K562 (cell line): ENCODE results near the gene MYPN. TPM values are rescaled to one million over a fixed set of nuclear protein-coding genes. Genes with fewer than 3 reads are reported as not detected.

Experiments used
- NRF1 ChIP-seq, 2 experiments: fragments of 450-650 bp; IDR thresholded peaks in 1 of 2; conservative IDR thresholded peaks in 1 of 2; 2 replicates each; pipeline ENCODE4 v1.6.1; 2014; ENCODE audit warnings: mild to moderate bottlenecking in 2 of 2
- ZNF551 ChIP-seq: fragments of 250-450 bp; sonication (Bioruptor Pico); IDR thresholded peaks from 2 replicates; pipeline ENCODE4 v1.5.0; 2021; ENCODE audit warnings: mild to moderate bottlenecking, moderate library complexity
- polyA plus RNA-seq, 8 experiments: library from polyadenylated mRNA; depleted of rRNA in 4 of 8; stranded (reverse) in 5 of 8; unstranded in 3 of 8; fragments of >200 nt; fragmentation: Nextera tagmentation in 2 of 8; fragmentation: Illumina TruSeq in 1 of 8; extraction: Ambion mirVana in 2 of 8; extraction: Trizol in 1 of 8; gene quantifications; 2 replicates each; pipeline versions ENCODE4 v1.2.1 to v1.2.3, GENCODE V29; 2011 to 2014; ENCODE audit warnings: inconsistent platforms in 1 of 8, missing spikeins in 1 of 8
- total RNA-seq, 7 experiments: library from RNA; depleted of rRNA in 6 of 7; stranded (reverse); fragments of >200 nt in 6 of 7; fragmentation: Illumina TruSeq in 2 of 7; extraction: Trizol in 2 of 7; gene quantifications; 2 replicates each; pipeline versions ENCODE4 v1.2.1 to v1.2.3, GENCODE V29; 2011 to 2021; ENCODE audit warnings: low replicate concordance in 1 of 7
- TF ChIP-seq, protein P1 (sequence below), 2 experiments: fragments of 450-650 bp; IDR thresholded peaks; 2 replicates each; pipeline ENCODE4 v1.6.1; 2016; ENCODE audit warnings: mild to moderate bottlenecking in 2 of 2, borderline replicate concordance in 1 of 2, low read depth in 1 of 2, moderate library complexity in 1 of 2
- TF ChIP-seq, protein P2 (sequence below): fragments of 250-450 bp; sonication (Bioruptor Pico); IDR thresholded peaks from 2 replicates; pipeline ENCODE4 v1.9.0; 2021; ENCODE audit warnings: mild to moderate bottlenecking, inconsistent platforms

Gene MYPN
- total and polyA plus RNA-seq, 9 of the 15 experiments (the other 6 are each of a cell fraction or from before 2014, with no cell fraction given), result not detected

- TF ChIP-seq, protein P1, sequence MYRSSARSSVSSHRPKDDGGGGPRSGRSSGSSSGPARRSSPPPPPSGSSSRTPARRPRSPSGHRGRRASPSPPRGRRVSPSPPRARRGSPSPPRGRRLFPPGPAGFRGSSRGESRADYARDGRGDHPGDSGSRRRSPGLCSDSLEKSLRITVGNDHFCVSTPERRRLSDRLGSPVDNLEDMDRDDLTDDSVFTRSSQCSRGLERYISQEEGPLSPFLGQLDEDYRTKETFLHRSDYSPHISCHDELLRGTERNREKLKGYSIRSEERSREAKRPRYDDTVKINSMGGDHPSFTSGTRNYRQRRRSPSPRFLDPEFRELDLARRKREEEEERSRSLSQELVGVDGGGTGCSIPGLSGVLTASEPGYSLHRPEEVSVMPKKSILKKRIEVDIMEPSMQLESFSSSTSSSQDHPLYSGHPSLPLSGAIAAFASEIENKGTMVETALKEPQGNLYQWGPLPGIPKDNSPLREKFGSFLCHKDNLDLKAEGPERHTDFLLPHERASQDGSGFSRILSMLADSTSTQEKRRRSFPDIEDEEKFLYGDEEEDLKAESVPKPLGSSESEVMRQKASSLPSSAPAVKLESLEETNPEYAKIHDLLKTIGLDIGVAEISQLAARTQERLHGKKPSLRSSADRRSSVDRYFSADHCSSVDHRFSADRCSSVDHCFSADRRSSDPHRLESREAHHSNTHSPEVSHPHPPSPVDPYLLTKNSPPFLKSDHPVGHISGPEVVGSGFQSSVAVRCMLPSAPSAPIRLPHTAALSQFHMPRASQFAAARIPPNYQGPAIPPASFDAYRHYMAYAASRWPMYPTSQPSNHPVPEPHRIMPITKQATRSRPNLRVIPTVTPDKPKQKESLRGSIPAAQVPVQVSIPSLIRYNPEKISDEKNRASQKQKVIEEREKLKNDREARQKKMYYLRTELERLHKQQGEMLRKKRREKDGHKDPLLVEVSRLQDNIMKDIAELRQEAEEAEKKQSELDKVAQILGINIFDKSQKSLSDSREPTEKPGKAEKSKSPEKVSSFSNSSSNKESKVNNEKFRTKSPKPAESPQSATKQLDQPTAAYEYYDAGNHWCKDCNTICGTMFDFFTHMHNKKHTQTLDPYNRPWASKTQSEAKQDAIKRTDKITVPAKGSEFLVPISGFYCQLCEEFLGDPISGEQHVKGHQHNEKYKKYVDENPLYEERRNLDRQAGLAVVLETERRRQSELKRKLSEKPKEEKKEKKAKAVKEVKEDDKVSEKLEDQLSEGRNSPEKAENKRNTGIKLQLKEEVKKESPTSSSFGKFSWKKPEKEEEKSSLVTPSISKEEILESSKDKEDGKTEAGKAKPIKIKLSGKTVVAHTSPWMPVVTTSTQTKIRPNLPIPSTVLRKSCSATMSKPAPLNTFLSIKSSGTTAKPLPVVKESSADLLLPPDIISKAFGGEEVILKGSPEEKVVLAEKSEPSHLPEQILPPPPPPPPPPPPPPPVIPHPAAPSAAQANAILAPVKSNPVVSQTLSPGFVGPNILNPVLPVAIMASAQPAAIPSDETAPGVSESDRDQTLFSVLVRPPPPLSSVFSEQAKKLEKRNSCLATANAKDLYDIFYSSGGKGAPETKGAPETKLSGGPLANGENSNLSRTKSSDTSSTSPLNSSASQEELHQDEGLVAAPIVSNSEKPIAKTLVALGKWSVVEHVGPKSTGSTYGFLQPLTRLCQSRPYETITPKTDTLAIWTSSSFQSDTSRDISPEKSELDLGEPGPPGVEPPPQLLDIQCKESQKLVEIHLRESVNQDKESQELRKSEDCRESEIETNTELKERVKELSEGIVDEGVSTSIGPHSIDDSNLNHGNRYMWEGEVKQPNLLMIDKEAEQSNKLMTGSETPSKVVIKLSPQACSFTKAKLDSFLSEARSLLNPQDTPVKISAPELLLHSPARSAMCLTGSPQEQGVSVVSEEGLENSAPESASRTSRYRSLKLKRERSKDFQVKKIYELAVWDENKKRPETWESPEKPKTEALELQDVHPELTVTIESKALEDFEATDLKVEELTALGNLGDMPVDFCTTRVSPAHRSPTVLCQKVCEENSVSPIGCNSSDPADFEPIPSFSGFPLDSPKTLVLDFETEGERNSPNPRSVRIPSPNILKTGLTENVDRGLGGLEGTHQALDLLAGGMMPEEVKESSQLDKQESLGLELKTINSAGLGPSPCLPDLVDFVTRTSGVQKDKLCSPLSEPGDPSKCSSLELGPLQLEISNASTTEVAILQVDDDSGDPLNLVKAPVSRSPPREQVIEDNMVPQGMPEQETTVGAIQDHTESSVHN (IDR thresholded peaks at IDR 0.05; ENCODE audit: borderline replicate concordance in 1 of 2, low read depth in 1 of 2), result no peak
- TF ChIP-seq, protein P2, sequence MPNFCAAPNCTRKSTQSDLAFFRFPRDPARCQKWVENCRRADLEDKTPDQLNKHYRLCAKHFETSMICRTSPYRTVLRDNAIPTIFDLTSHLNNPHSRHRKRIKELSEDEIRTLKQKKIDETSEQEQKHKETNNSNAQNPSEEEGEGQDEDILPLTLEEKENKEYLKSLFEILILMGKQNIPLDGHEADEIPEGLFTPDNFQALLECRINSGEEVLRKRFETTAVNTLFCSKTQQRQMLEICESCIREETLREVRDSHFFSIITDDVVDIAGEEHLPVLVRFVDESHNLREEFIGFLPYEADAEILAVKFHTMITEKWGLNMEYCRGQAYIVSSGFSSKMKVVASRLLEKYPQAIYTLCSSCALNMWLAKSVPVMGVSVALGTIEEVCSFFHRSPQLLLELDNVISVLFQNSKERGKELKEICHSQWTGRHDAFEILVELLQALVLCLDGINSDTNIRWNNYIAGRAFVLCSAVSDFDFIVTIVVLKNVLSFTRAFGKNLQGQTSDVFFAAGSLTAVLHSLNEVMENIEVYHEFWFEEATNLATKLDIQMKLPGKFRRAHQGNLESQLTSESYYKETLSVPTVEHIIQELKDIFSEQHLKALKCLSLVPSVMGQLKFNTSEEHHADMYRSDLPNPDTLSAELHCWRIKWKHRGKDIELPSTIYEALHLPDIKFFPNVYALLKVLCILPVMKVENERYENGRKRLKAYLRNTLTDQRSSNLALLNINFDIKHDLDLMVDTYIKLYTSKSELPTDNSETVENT (CRISPR knock-in tag), result no peak
- no peak for TF ChIP-seq ZNF551 (CRISPR knock-in tag)
- TF ChIP-seq NRF1 (conservative IDR thresholded peaks at IDR 0.05 in 1 of 2, IDR thresholded peaks at IDR 0.05 in 1 of 2), result no peak
Observed at GRCh38 chr10:68180490-68180889, 71.2 kb downstream of the MYPN start (continued).
